Keratinocyte (primary cell): ENCODE measurements around the gene APP. TPM values are rescaled to one million over a fixed set of nuclear protein-coding genes. Genes with fewer than 3 reads are reported as not detected.

ENCODE experiments used
- DNase-seq: peaks from one replicate; pipeline ENCODE4 v3.0.0-alpha.2; 2011; ENCODE audit warnings: low read depth, missing footprints, low spot score
- FAIRE-seq: peaks from 2 replicates; lab custom pipeline; 2011; peaks lifted over from hg19 to GRCh38; lab: Jason Lieb, UNC
- H2AFZ ChIP-seq: 2 replicates; pipeline ENCODE4 v1.6.0; 2012; ENCODE audit warnings: low read length, control low read depth, inconsistent platforms; ENCODE audit not compliant: control insufficient read depth
- H3K27ac ChIP-seq: 2 replicates; pipeline ENCODE4 v1.5.1; 2011; ENCODE audit warnings: low read length; ENCODE audit not compliant: control insufficient read depth, insufficient read depth
- H3K27me3 ChIP-seq: 3 replicates; pipeline ENCODE4 v1.6.0; 2011; ENCODE audit warnings: low read length; ENCODE audit not compliant: control insufficient read depth, insufficient read depth; ENCODE audit errors: extremely low read depth
- H3K36me3 ChIP-seq, 2 experiments: 2 replicates in 1 of 2; 3 replicates in 1 of 2; pipeline ENCODE4 v1.5.1; 2011; ENCODE audit warnings: low read length in 2 of 2, mild to moderate bottlenecking in 1 of 2; ENCODE audit not compliant: control insufficient read depth in 2 of 2, insufficient read depth in 2 of 2; ENCODE audit errors: extremely low read depth in 1 of 2
- H3K4me1 ChIP-seq: 3 replicates; pipeline ENCODE4 v1.5.1; 2011; ENCODE audit warnings: low read length; ENCODE audit not compliant: control insufficient read depth, insufficient read depth; ENCODE audit errors: extremely low read depth
- H3K4me2 ChIP-seq: 3 replicates; pipeline ENCODE4 v1.6.0; 2011; ENCODE audit warnings: low read depth, low read length; ENCODE audit not compliant: control insufficient read depth, insufficient read depth; ENCODE audit errors: extremely low read depth
- H3K4me3 ChIP-seq, 3 experiments: fragments of 200-600 bp in 1 of 3; sonication (generic) in 1 of 3; 2 replicates in 2 of 3; 3 replicates in 1 of 3; pipeline ENCODE4 v1.5.1; 2011 to 2016; ENCODE audit warnings: low read length in 3 of 3, mild to moderate bottlenecking in 3 of 3, control low read depth in 2 of 3, inconsistent platforms in 1 of 3, low read depth in 1 of 3, mixed read lengths in 1 of 3, mixed run types in 1 of 3, moderate library complexity in 1 of 3; ENCODE audit not compliant: control insufficient read depth in 2 of 3, insufficient read depth in 2 of 3; ENCODE audit errors: extremely low read depth in 1 of 3
- H3K79me2 ChIP-seq: 2 replicates; pipeline ENCODE4 v1.6.0; 2012; ENCODE audit warnings: low read length; ENCODE audit not compliant: control insufficient read depth, insufficient read depth
- H3K9ac ChIP-seq: 3 replicates; pipeline ENCODE4 v1.6.0; 2011; ENCODE audit warnings: low read length; ENCODE audit not compliant: control insufficient read depth, insufficient read depth; ENCODE audit errors: extremely low read depth
- H3K9me1 ChIP-seq: 3 replicates; pipeline ENCODE4 v1.6.0; 2011; ENCODE audit warnings: low read length; ENCODE audit not compliant: control insufficient read depth, insufficient read depth; ENCODE audit errors: extremely low read depth
- H3K9me3 ChIP-seq: 2 replicates; pipeline ENCODE4 v1.5.1; 2012; ENCODE audit warnings: low read depth, low read length; ENCODE audit not compliant: control insufficient read depth
- H4K20me1 ChIP-seq: 3 replicates; pipeline ENCODE4 v1.6.0; 2011; ENCODE audit warnings: low read length; ENCODE audit not compliant: control insufficient read depth, insufficient read depth; ENCODE audit errors: extremely low read depth
- EZH2 ChIP-seq: IDR thresholded peaks from one replicate; pipeline ENCODE4 v1.6.1; 2012; ENCODE audit warnings: inconsistent platforms, mild to moderate bottlenecking, low read length, moderate library complexity
- dilution Hi-C: fragments of 300-500 bp; cut with MboI; formaldehyde crosslinking; loops from one replicate; pipeline ENCODE4 v1.7.0; 2020; ENCODE audit warnings: low sequenced_read_pairs; ENCODE audit not compliant: extremely low pct_ligation_motif_present
- polyA plus RNA-seq, 5 experiments: library from polyadenylated mRNA; depleted of rRNA in 3 of 5; stranded (reverse) in 3 of 5; stranded (forward) in 1 of 5; unstranded in 1 of 5; fragments of >200 nt; gene quantifications; 1 replicate in 1 of 5; 2 replicates in 3 of 5; 3 replicates in 1 of 5; pipeline versions ENCODE4 v1.2.1 to v1.2.3, GENCODE V29; 2011 to 2012; ENCODE audit warnings: missing spikeins in 2 of 5, low read depth in 1 of 5, low replicate concordance in 1 of 5
- TF ChIP-seq, protein P1 (sequence below), 3 experiments: IDR thresholded peaks in 1 of 3; conservative IDR thresholded peaks in 1 of 3; optimal IDR thresholded peaks in 1 of 3; 2 replicates in 2 of 3; 3 replicates in 1 of 3; pipeline versions ENCODE3 to v1.5.1; 2011; ENCODE audit warnings: low read length in 3 of 3, mild to moderate bottlenecking in 3 of 3, moderate library complexity in 2 of 3, control low read depth in 1 of 3, inconsistent platforms in 1 of 3; ENCODE audit not compliant: insufficient read depth in 2 of 3; ENCODE audit errors: extremely low read depth in 1 of 3

APP gene
- polyA plus RNA-seq, 1 donor (not counting 4 experiments of a cell fraction or from before 2014, with no cell fraction given) = 1,015 TPM

DNA sequence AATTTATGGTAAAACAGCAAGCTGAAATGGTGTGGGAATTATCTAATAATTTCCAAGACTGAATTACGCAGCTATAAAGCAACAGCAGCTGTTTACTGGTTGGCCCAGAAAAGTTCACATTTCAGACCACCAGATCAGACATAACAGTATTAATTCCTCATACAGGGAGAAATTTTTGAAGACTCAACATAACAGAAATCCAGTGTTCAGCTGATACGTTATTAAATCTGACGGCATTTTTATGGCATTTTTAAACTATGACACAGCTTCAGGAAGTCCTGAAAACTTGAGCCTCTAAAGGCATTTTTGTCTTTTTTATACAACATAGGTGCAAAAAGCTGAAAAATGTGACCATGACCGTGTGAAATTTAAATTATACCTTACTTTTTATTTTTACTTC is 91.2 kb downstream of the APP start:
- TF ChIP-seq, protein P1, sequence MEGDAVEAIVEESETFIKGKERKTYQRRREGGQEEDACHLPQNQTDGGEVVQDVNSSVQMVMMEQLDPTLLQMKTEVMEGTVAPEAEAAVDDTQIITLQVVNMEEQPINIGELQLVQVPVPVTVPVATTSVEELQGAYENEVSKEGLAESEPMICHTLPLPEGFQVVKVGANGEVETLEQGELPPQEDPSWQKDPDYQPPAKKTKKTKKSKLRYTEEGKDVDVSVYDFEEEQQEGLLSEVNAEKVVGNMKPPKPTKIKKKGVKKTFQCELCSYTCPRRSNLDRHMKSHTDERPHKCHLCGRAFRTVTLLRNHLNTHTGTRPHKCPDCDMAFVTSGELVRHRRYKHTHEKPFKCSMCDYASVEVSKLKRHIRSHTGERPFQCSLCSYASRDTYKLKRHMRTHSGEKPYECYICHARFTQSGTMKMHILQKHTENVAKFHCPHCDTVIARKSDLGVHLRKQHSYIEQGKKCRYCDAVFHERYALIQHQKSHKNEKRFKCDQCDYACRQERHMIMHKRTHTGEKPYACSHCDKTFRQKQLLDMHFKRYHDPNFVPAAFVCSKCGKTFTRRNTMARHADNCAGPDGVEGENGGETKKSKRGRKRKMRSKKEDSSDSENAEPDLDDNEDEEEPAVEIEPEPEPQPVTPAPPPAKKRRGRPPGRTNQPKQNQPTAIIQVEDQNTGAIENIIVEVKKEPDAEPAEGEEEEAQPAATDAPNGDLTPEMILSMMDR (optimal IDR thresholded peaks at IDR 0.05 in 1 of 3, IDR thresholded peaks at IDR 0.05 in 1 of 3, conservative IDR thresholded peaks at IDR 0.05 in 1 of 3; ENCODE audit: extremely low read depth in 1 of 3, insufficient read depth in 2 of 3, low read length in 3 of 3) = no peak
- TF ChIP-seq EZH2 = no peak
- H2AFZ ChIP-seq = no peak overlapping the region

DNA sequence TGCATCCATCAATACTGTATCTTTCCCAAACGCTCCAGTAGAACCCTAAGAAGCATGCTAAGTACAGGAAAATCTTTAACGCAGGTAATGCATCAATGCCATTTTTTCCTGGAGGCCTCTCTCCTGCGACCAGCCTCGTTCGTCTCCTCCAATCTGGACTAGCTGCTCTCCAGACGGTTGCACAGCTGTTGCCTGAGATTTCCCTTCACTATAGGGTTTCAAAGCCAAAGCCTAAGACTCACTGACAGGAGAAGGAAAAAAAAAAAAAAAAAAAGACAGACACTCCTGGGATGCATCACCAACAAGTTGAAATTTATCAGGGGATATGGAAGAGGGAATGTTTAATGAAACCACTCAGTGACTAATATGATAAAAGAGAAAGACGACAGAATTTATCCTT is 93.0 kb downstream of the APP start:
- Histone ChIP-seq H3K27me3 (no peaks in the 10 kb centered on the region), H3K36me3 (peaks cover 3 to 5% of the 10 kb centered on the region in 2 experiments), H2AFZ (no peak overlapping the region), H3K79me2 (peaks cover 91% of the 10 kb centered on the region), H3K27ac (no peak overlapping the region), H3K4me3 (no peak overlapping the region), H4K20me1 (peaks cover 18% of the 10 kb centered on the region), H3K4me1 (no peaks in the 10 kb centered on the region), H3K9me1 (no peaks in the 10 kb centered on the region), H3K9ac (no peak overlapping the region), H3K9me3 (no peaks in the 10 kb centered on the region), H3K4me2 (no peak overlapping the region)
- FAIRE-seq (no peak), DNase-seq (no peak)
- TF ChIP-seq EZH2 = no peak
- TF ChIP-seq, protein P1 (optimal IDR thresholded peaks at IDR 0.05 in 1 of 3, IDR thresholded peaks at IDR 0.05 in 1 of 3, conservative IDR thresholded peaks at IDR 0.05 in 1 of 3; ENCODE audit: extremely low read depth in 1 of 3, insufficient read depth in 2 of 3, low read length in 3 of 3) = no peak
- dilution Hi-C loops = no loop called here

More for the DNA sequence above, 91.2 kb downstream of the APP start:
- Histone ChIP-seq H3K9me3 (no peaks in the 10 kb centered on the region), H4K20me1 (peaks cover 13% of the 10 kb centered on the region), H3K4me2 (no peak overlapping the region), H3K36me3 (peaks cover 0 to 3% of the 10 kb centered on the region in 2 experiments), H3K27ac (no peak overlapping the region), H3K27me3 (no peaks in the 10 kb centered on the region), H3K4me1 (no peaks in the 10 kb centered on the region), H3K4me3 (no peak overlapping the region), H3K9me1 (no peaks in the 10 kb centered on the region), H3K79me2 (peaks cover 89% of the 10 kb centered on the region), H3K9ac (no peak overlapping the region)
- no peak for DNase-seq
- dilution Hi-C loops = no loop called here
- no peak for FAIRE-seq
